Fibroblast of villous mesenchyme (primary cell): ENCODE results near the gene CDK19. TPM values are rescaled to one million over a fixed set of nuclear protein-coding genes. Genes with fewer than 3 reads are reported as not detected.

ENCODE experiments used
- DNase-seq: peaks from one replicate; pipeline ENCODE4 v3.0.0-alpha.2; 2010; ENCODE audit warnings: low read depth
- H3K4me3 ChIP-seq: 2 replicates; pipeline ENCODE4 v1.5.1; 2011; ENCODE audit warnings: low read depth, mild to moderate bottlenecking, low read length
- total RNA-seq: library from RNA; depleted of rRNA; stranded (reverse); fragments of >200 nt; gene quantifications from 2 replicates; pipeline ENCODE4 v1.2.3, GENCODE V29; 2012
- TF ChIP-seq, protein P1 (sequence below): IDR thresholded peaks from 2 replicates; pipeline ENCODE4 v1.5.1; 2012; ENCODE audit warnings: low read depth, mild to moderate bottlenecking, low read length; ENCODE audit not compliant: insufficient read depth

The CDK19 gene
- total RNA-seq, 1 donor: 9.9 TPM

DNA sequence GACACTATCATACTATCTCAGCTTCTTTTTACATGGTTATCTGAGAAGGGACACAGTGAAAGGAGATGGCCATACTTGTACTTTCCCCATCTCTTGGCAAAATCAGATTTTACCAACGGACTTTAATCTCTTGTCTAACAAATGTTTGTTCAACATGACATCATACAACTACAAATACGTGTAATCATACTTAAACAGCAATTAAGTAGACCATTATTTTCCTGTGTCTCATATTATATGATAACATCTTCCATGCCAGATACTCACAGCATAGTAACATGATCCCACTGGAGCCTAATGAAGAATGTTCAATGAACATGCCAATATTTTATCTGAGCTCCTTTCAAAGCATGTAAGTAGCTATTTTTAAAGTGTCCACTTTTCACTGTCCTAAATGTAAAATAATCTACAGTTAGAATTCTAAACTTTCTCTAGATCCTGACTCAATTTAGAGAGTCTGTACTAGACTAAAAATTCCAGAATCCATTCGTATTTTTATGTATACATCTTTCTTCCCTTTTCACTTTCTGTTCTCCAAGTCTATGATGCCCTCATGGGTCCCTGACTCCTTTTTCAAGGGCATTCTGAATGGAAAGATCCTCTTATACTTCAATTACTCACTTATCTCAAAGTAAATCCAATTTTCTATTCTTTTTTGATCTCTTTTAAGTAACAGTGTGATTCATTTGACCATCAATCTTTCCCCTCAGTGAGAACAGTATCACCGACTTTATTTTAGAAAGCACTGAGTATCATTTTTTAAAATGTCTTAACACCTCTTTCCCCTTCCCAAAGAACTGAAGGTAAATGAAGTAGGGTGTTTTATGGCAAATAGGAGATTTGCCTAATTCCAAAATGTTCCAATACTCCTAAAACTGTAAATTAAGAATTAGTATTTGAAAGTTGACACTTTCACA is 133.5 kb downstream of the CDK19 start:
- no peak overlapping the region for H3K4me3 ChIP-seq
- TF ChIP-seq, protein P1, sequence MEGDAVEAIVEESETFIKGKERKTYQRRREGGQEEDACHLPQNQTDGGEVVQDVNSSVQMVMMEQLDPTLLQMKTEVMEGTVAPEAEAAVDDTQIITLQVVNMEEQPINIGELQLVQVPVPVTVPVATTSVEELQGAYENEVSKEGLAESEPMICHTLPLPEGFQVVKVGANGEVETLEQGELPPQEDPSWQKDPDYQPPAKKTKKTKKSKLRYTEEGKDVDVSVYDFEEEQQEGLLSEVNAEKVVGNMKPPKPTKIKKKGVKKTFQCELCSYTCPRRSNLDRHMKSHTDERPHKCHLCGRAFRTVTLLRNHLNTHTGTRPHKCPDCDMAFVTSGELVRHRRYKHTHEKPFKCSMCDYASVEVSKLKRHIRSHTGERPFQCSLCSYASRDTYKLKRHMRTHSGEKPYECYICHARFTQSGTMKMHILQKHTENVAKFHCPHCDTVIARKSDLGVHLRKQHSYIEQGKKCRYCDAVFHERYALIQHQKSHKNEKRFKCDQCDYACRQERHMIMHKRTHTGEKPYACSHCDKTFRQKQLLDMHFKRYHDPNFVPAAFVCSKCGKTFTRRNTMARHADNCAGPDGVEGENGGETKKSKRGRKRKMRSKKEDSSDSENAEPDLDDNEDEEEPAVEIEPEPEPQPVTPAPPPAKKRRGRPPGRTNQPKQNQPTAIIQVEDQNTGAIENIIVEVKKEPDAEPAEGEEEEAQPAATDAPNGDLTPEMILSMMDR: no peak
- DNase-seq: no peak

DNA sequence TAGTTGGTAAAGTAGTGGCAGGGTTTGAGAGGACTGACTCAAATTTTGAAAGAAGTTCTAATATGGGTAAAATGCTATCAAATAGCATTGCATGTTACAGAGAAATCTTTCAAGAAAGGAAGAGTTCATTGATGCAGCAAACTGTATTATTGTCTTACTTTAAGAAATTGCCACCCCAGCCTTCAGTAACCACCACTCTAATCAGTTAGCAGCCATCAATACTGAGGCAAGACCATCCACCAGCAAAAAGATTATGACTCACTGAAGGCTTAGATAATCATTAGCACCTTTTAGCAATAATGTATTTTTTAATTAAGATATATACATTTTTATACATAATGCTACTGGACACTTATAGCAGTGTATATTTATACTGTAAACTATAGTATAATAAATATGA is 138.9 kb downstream of the CDK19 start:
- no peak for DNase-seq
- TF ChIP-seq, protein P1: no peak
- no peak overlapping the region for H3K4me3 ChIP-seq

DNA sequence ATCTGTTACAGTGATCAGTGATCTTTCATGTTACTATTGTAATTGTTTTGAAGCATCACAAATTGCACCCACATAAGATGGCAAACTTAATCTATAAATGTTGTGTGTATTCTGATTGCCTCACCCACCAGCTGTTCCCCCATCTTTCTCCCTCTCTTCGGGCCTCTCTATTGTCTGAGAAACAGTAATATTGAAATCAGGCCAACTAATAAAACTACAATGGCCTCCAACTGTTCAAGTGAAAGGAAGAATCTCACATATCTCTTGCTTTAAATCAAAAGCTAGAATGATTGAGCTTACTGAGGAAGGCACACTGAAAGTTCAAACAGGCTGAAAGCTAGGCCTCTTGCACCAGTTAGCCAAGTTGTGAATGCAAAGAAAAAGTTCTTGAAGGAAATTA is 141.2 kb downstream of the CDK19 start:
- TF ChIP-seq, protein P1: no peak
- DNase-seq: no peak
- no peak overlapping the region for H3K4me3 ChIP-seq

DNA sequence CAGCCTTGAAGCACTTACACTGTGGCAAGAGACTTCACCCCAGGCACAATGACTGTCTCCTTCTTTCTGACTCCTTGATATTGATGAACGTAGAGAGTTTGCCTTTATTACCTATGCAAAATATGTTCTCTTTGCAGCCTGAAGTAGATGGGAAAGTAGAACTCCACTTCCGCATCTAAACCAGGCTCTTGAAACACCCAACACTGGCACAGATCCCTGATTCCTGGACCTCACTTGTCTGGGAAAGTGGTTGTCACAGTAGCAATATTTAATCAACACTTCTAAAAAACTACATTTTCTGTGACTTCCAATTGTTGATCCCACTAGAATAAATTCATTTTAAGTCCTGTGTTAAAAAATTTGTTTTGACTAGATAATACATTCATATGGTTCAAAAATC is 143.1 kb downstream of the CDK19 start:
- TF ChIP-seq, protein P1: no peak
- H3K4me3 ChIP-seq: no peak overlapping the region
- no peak for DNase-seq

DNA sequence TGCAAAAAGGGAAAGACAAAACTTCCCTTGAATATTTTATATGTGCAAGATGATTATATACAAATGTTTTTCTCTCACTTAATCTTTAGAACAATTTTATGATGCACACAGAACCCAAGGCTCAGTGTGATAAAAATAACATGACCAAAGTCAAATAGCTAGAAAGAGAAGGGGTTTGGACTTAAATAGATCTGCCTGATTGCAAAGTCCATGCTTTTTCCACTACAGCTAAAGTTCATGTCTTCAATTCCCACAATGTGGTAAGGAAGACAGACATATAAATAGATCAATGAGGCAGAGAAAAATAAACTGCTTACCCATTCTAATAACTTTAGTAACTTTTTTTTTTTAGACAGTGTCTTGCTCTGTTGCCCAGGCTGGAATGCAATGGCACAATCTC is 143.8 kb downstream of the CDK19 start:
- no peak overlapping the region for H3K4me3 ChIP-seq
- DNase-seq: no peak
- TF ChIP-seq, protein P1: no peak

DNA sequence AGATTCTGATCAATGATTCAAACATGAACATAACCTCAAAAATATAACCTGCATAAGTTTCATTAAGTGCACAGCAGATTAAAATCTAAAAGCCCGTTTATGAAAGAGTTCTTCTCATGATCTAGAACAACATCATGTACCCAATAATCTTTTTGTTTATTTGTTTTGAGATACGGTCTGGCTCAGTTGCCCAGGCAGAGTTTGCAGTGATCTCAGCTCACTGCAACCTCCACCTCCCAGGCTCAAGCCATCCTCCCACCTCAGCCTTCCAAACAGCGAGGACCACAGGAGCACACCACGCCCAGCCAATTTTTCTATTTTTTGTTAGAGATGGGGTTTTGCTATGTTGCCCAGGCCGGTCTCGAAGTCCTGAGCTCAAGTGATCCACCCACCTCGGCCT is 149.7 kb downstream of the CDK19 start:
- TF ChIP-seq, protein P1: no peak
- H3K4me3 ChIP-seq: no peak overlapping the region
- DNase-seq: no peak

DNA sequence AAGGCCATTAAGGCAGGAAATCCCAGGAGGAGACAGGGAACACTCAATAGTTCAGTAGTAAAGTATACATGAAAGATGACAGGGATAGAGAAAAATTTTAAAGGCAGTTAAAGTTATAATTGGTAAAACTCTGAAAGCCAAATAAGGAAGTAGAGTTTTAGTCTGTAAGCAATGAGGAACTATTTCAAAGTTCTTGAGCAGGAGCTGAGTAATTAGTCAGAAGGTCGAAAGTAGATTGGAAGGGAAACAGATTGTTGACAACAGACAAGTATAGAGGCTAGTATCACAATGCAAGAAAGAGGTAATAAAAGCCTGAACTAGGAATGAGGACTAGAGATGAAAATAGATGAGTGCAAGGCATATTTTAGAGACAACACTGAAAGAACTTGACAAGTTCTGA is 150.3 kb downstream of the CDK19 start:
- TF ChIP-seq, protein P1: no peak
- DNase-seq: peak; percentile 41

More for the DNA sequence above, 150.3 kb downstream of the CDK19 start:
- no peak overlapping the region for H3K4me3 ChIP-seq
